ENCODE results near the gene CALHM6.
"Not testable (repeated sequence)": the region's sequence is repeated elsewhere in the genome, so short reads cannot be mapped to it uniquely, and the experiment has no call there.

Gene CALHM6

GRCh38 chr6:116472706-116473105 lies 11.5 kb downstream of the CALHM6 start:
- in situ Hi-C loops (cut with MboI; ENCODE audit: low sequenced_read_pairs): no loop called here

- in situ Hi-C loops (cut with MboI; ENCODE audit: low sequenced_read_pairs): no loop called here
Measured at GRCh38 chr6:116475141-116475540, 14.0 kb downstream of the CALHM6 start.

GRCh38 chr6:116476002-116476678 lies 15.0 kb downstream of the CALHM6 start:
- in situ Hi-C loops (cut with MboI; ENCODE audit: low sequenced_read_pairs): no loop called here

- in situ Hi-C loops (cut with MboI; ENCODE audit: low sequenced_read_pairs): no loop called here
Measured at GRCh38 chr6:116482780-116483179, 21.6 kb downstream of the CALHM6 start.

GRCh38 chr6:116483616-116484015 lies 22.4 kb downstream of the CALHM6 start:
- in situ Hi-C loops (cut with MboI; ENCODE audit: low sequenced_read_pairs): no loop called here

- in situ Hi-C loops (cut with MboI; ENCODE audit: low sequenced_read_pairs): no loop called here
Measured at GRCh38 chr6:116485559-116486184, 24.5 kb downstream of the CALHM6 start.

GRCh38 chr6:116491610-116492330 lies 30.6 kb downstream of the CALHM6 start:
- in situ Hi-C loops (cut with MboI; ENCODE audit: low sequenced_read_pairs): no loop called here

- in situ Hi-C loops (cut with MboI; ENCODE audit: low sequenced_read_pairs): no loop called here
Measured at GRCh38 chr6:116492331-116493067, 31.3 kb downstream of the CALHM6 start.

GRCh38 chr6:116495161-116495560 lies 34.0 kb downstream of the CALHM6 start:
- in situ Hi-C loops (cut with MboI; ENCODE audit: low sequenced_read_pairs): not testable (repeated sequence)

- in situ Hi-C loops (cut with MboI; ENCODE audit: low sequenced_read_pairs): no loop called here
Measured at GRCh38 chr6:116497113-116497676, 36.0 kb downstream of the CALHM6 start.

- in situ Hi-C loops (cut with MboI; ENCODE audit: low sequenced_read_pairs): no loop called here
Measured at GRCh38 chr6:116500969-116501433, 39.8 kb downstream of the CALHM6 start.

- in situ Hi-C loops (cut with MboI; ENCODE audit: low sequenced_read_pairs): no loop called here
Measured at GRCh38 chr6:116507324-116507723, 46.1 kb downstream of the CALHM6 start.

GRCh38 chr6:116508527-116508926 lies 47.4 kb downstream of the CALHM6 start:
- in situ Hi-C loops (cut with MboI; ENCODE audit: low sequenced_read_pairs): no loop called here

- in situ Hi-C loops (cut with MboI; ENCODE audit: low sequenced_read_pairs): no loop called here
Measured at GRCh38 chr6:116511424-116512110, 50.4 kb downstream of the CALHM6 start, which contains the start of gene CALHM5. CALHM5 (plus strand) TSS chr6:116511639; CDS start chr6:116511697, 58 bp downstream.

- in situ Hi-C loops (cut with MboI; ENCODE audit: low sequenced_read_pairs): no loop called here
Measured at GRCh38 chr6:116512111-116512559, 51.0 kb downstream of the CALHM6 start.

- in situ Hi-C loops (cut with MboI; ENCODE audit: low sequenced_read_pairs): no loop called here
Measured at GRCh38 chr6:116512734-116513133, 51.6 kb downstream of the CALHM6 start.
